ENCODE measurements around the gene OTOS.

GRCh38 chr2:240161087-240161750, 20.8 kb upstream of the OTOS start:
- no peak for TF ChIP-seq RCOR1 (IDR thresholded peaks at IDR 0.05; ENCODE audit: insufficient replicate concordance, low read length)
- no peak for TF ChIP-seq CTCF (conservative IDR thresholded peaks at IDR 0.05; ENCODE audit: low read depth, low read length)
- TF ChIP-seq USF2 (IDR thresholded peaks at IDR 0.05; ENCODE audit: low read depth, low read length): no peak
- TF ChIP-seq MAZ (IDR thresholded peaks at IDR 0.05; ENCODE audit: borderline replicate concordance, low read depth, low read length): no peak
- TF ChIP-seq RAD21 (IDR thresholded peaks at IDR 0.05; ENCODE audit: low read length): no peak
- TF ChIP-seq NFE2L2 (IDR thresholded peaks at IDR 0.05; ENCODE audit: low read depth, low read length): no peak
- no peak for TF ChIP-seq POLR2A (IDR thresholded peaks at IDR 0.05; ENCODE audit: low read depth, low read length)
- TF ChIP-seq CHD1 (IDR thresholded peaks at IDR 0.05; ENCODE audit: low read depth, low read length): no peak
- no peak for TF ChIP-seq CEBPB (IDR thresholded peaks at IDR 0.05; ENCODE audit: low read depth, low read length)
- no peak for TF ChIP-seq BHLHE40 (IDR thresholded peaks at IDR 0.05; ENCODE audit: low read depth, low read length)
- no peak for TF ChIP-seq RFX5 (IDR thresholded peaks at IDR 0.05; ENCODE audit: low read depth, low read length)
- no peak for TF ChIP-seq SMC3 (IDR thresholded peaks at IDR 0.05; ENCODE audit: low read depth, low read length)
- TF ChIP-seq MXI1 (IDR thresholded peaks at IDR 0.05; ENCODE audit: borderline replicate concordance, low read depth, low read length): no peak
- TF ChIP-seq ELK1 (IDR thresholded peaks at IDR 0.05; ENCODE audit: borderline replicate concordance, low read depth, low read length): no peak

All from IMR-90 (cell line).